NOMO-1 treated with DMSO at 0.1 percent for 48 hours (cell line): ENCODE measurements around the gene TMPRSS7.
"Not testable (repeated sequence)": the region's sequence is repeated elsewhere in the genome, so short reads cannot be mapped to it uniquely, and the experiment has no call there.

Experiments
- DNase-seq: peaks from one replicate; lab custom pipeline; 2025; ENCODE audit not compliant: unreplicated experiment; lab: John Stamatoyannopoulos, UW

Gene TMPRSS7

DNA sequence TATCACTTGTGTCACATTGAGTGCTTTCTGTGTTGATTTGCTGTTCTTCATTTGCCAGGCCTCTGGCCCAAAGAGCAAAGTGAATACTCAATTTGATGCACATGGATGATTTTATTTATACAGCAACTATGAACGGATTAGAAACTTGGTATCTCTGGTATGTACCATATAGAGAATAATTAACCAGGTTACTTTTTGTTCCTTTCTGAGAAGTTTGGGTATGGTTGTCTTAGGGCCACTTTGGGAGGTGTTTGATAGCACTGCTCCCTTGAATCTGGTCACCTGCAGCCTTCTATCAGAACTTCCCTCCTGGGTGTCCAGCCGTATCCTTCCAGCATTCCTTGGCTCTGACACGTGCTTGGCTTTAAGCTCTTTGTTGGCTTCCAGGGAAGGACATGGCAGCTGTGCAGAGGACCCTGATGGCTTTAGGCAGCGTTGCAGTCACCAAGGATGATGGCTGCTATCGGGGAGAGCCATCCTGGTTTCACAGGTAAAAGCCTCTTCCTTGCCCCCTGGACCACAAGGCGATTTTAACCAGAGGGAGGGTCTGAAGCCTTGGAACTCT, 23.1 kb upstream of the TMPRSS7 start:
- DNase-seq: no peak

DNA sequence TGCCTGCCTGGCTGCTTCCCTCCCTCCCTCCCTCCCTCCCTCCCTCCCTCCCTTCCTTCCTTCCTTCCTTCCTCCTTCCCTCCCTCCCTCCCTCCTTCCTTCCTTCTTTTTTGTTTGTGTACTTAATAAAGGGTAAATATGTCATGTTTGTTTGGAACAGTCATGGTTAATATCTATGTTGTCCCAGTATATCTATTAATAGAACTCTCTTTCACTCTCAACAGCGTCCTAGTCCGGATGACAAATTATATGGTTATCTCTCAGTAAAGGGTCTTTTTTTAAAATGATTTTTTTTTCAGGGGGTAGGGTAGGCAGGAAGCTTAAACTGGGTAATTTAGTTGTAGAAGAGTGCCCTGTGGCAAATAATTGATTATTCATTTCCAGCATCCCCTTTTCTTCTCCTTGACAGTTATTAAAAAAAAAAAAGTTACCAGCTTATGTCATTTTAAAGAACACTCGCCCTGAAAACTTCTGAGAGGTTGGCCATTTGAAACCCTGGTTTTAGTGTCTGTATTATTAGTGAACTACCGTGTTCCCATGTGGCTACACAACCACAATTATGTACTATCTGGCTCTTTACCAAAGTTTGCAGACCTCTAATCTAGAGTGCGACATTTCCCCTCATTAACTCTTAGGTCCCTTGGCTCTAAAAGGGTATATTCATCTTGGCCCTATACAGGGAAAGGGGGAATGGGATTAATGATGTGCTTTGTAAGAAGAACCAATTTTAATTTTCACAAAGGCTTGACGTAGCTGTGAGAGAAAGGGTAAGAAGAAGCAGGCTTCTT, 22.1 kb upstream of the TMPRSS7 start:
- DNase-seq: no peak

DNA sequence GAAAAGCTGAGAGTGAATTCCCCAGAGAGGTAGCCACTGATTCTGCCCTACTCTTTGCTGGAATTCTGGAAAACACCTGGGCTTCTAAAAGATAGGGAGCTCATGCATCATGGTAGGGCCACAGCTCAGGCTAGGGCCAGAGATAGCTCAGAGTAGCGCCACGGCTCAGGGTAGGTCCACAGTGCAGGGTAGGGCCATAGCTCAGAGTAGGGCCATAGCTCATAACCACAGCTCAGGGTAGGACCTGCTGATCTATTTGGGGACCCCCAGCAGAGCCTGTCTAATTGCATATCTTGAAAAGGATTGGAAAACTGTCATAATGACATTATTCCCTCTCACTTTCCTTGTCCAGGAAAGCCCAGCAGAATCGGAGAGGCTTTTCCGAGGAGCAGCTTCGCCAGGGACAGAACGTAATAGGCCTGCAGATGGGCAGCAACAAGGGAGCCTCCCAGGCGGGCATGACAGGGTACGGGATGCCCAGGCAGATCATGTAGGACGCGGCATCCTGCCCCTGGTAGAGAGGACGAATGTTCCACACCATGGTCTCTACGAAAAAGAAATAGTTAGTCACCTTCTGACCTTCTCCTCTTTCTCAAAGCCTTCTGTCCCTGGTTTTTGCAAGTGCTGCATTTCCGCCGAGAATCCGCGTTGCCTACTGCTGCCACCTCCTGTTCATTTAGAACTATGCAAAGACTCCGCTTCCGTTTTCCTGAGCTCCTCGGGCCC, 21.3 kb upstream of the TMPRSS7 start:
- no peak for DNase-seq

DNA sequence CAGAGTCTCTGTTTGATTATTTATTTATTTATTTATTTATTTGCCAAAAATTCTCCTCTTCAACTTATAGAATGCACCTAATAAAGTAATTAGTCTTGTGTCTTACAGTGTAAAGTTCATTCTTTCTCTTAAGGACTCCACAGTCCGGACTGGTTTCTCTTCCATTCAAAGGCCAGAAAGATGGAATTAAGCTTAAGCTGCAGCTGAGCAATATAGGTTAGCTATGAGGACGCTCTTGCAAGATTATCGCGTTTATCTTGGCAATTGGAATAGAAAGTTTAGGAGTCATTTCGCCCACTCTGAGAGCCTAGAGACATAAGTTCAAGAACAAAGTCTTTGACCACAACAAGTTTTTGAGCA, 20.8 kb upstream of the TMPRSS7 start:
- DNase-seq: no peak

DNA sequence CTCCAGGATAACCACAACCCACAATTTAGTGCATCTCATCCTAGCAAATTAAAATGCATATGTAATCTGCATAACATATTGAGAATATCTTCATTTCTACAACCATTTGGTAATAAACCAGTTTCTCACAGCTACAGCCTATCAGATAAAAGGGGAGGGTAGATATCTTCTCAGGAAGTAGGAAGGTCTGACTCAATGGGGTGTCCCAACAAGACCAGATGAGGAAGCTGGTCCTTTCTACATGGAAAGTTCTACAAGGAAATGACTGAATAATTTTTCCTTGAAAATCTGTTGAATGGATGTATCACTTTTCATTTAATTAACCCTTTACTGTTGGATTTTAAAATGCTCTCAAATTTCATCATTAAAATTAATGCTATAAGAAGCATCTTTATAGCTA, 17.4 kb upstream of the TMPRSS7 start:
- DNase-seq: no peak

DNA sequence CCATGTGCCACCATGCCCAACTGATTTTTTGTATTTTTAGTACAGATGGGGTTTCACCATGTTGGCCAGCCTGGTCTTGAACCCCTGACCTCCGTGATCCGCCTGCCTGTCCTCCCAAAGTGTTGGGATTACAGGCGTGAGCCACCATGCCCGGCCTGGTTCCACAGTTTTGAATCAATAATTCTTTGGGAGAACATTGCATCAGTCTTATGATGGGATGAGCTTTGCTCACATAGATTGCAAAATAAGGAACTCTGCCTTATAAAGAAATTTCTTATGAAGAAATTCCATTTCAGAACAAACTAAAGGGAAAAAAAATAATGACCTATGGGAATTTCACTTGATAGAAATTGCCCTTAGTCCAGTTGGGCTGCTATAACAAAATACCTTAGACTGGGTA, 15.8 kb upstream of the TMPRSS7 start:
- no peak for DNase-seq

DNA sequence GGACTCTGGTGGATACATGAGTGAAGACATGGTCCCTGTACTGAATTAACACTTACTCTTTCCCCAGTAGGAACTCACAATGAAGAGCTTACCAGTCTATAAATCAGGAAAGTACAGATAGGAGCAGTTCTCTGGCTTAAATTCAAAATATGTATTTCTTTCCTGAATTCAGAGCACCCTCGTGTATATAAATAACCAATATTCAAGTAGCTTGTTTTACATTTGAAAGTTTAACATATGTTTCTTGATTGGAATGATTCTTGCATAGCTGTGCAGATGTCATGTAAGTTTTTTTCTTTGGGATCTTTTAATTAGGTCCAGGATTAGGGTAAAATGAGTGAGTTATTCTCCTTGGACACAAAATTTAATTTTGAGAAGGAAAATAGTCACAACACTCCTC, 14.8 kb upstream of the TMPRSS7 start:
- DNase-seq: no peak

DNA sequence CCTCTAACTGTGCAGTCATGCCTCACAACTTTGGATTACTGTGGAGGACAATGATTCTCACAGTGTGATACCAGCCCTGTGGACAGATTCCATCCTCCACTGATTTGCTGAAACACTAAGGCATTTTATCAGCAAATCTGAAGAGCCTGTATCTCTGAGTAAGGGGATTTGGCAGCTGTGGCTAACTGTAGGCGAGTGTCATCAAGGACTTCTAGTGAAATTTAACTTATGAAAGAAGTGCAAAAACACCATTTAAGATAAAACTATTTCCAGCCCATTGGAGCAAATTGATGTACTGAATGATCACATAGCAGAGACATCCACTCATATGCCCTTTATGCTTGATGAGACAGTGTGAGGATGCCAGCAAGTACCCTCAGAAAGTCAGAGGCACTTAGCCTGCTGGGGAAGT, 13.9 kb upstream of the TMPRSS7 start:
- DNase-seq: no peak

DNA sequence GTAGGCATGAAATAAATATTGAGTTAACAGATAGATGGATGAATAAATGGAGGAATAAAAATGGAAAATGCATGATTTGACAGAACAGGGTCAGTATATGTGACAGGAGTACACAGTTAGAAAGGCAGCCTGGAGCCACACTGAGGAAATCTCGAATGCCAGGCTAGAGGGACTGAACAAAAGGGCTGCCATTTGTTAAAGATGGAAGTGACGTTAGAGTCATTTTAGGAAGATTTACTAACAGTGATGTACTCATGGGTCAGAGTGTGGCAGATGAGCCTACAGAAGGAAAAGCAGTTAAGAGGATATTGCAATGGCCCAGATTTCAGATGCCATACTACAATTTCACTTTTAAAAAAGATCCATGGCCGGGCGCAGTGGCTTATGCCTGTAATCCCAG, 7.4 kb upstream of the TMPRSS7 start:
- no peak for DNase-seq

DNA sequence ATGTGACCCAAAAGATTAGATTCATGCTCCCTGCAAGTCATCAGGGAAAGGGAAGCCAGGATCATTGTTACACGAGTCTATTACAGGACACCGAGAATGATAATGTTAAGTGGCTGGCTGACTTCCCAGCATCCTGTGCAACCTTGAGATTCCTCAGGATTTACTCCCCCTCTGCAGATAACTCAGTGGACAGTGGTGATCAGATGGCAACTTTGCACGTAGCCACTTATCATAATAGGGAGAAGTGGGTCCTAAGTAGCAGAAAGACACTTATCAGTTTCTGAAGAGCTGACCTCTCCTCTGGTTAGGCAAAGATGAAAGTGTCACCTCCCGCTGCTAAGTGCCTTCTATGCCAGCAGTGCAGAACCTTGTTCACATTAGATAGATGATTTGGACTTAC, 6.7 kb upstream of the TMPRSS7 start:
- DNase-seq: no peak

DNA sequence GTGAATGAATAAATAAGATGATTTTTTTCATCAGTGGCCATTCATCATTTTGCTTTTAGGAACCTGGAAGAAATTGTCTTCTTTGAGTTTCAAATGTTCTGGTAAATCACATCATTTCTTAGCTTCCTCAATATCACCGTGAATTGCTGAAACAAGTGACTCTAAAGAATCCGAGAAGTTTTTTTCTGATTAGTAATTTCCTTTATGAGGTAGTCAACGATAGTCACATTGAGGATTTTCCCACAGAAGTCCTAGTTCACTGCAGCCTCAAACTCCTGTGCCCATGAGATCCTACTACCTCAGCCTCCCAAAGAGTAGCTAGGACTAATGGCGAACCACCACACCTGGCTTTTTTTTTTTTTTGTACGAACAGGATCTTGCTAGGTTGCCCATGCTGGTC, 3.6 kb upstream of the TMPRSS7 start:
- no peak for DNase-seq

DNA sequence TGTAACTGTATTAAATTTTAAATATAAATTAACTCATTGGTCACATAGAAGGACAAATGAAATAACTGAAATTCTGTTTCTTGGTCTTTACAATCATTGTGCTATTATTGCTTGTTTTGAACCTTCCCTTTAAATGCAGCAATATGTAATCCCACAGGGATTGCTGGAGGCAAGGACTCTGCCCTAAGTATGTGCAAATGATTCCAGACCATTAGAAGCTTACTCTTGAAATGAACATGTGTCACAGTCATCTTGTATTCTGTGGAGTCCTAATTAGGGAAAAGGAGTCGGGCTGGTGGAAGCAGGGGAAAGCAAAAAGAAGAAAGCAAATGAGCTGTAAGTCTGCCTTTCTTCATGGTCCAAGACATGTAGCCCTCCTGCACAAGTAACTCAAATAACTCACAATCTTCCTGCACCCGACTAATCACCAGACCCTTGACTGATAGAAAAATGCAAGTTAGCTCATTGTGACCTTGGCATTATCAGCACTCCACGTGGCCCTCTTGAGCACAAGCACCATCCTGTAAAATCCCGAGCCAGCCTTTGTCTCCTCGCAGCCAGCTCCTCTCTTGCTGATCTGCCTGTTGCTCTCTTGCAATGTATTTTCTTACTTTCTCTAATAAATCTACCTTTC, 2.3 kb upstream of the TMPRSS7 start:
- no peak for DNase-seq

DNA sequence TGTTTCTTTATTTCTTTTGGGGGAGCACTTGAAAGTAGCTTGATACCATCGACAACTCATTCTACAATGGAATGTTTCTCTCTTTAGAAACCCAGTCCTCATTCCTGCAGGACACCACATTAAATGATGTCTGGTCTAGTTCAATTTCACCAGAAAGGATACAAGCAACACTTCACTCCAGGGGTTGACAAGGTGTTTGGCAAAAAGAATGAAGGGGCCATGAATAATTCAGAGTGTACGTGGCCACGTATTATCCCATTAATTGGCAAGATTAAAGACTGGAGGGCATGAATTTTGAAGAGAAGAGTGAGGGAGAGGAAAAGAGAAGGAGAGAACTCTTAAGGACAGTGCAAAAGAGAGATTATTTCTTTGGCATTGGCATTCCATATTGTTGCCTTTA, 705 bp downstream of the TMPRSS7 start:
- DNase-seq: no peak

DNA sequence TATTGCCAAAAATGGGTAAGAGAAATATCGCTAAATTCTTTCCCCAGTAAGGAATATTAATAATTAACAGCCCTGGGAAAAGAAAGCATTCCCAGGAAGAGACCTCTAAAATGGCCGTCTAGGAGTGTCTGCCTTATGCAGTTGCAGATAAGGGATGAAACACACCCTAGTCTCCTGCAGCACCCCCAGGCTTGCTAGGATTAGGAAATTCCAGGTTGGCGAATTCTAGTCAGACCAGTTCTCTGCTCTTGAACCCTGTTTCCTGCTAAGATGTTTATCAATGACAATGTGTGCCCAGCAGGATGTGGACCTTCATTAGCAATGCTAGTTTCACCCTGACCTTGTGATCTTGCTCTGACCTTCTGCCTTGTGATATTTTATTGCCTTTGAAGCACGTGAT, 2.7 kb downstream of the TMPRSS7 start:
- DNase-seq: not testable (repeated sequence)

DNA sequence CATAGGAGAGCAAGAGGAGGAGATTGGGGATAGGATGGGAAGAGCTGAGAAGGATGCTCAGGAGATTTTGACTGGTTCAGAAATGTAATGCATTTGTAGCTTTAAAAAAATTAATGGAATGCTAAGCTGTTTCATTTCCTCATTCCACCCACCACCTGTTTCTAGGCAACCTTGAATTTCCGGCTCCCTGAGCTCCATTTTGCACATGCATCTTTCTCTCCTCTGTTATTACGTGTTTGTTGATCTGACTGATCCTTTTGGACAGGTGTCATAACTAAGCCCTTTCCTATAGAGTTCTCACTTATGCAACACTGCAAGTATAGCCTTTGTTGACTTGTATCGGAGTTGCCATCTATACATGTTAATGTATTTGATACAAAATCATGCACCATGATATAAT, 4.3 kb downstream of the TMPRSS7 start:
- no peak for DNase-seq

DNA sequence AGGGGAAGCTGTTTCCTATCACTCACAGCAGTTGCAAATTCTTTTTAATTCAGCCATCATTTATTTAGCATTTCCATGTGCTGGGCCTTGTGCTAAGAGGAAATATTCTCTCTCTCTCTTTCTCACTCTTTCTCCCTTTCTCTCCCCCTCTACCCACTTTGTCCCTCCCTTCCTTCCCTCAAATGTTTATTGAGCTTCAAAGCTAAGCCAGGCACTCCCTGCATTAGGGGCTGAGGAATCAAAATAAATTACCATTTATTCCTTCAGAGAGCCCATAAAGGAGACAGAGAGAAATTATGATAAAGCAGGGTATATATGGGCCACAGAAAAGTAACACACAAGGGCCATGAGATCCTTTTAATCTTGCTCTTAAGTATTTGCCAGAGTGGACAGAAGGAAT, 6.8 kb downstream of the TMPRSS7 start:
- DNase-seq: no peak

DNA sequence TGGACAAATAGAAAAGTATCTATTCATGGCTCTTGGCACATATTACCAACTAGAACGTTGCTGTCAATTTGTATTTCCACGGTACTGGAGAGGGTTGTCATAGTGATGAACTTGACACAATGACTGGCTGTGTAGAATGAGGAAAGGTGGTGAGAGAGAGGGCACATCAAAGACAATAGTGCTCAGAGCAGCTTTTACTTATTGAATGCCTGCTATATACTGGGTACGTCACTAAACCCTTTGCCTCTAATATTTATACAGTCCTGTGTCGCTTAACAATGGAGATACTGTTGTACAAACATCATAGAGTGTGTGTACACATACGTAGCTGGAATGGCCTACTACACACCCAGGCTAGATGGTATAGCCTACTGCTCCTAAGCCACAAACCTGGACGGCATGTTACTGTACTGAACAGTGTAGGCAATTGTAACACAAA, 8.3 kb downstream of the TMPRSS7 start:
- DNase-seq: no peak

DNA sequence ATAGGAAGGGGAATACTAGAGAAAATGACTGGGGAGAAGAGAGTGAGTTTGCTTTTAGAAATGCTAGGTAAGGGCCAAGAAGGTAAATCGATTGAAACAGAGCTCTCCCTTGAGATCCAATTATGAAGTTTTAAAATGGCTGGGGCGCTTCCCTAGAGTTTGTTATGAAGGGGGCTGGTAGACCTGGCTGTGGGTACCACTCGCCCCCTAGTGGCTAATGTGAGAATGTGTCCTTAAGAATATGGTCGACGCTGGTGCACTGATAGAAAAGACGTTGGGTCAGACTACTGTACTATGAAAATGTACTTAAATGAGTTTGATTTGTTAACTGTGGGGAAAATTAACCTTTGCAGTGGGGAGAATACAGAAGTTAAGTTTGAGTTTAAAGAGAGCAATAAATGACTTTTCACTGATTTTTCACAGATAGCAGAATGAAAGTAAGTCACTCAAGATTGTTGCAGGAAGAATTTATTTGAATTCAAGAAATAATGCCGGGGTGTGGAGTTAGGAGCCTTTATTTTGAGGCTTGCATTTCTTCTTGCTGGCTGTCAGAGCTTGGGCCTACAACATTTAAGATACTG, 9.2 kb downstream of the TMPRSS7 start:
- peak; percentile 70 for DNase-seq

DNA sequence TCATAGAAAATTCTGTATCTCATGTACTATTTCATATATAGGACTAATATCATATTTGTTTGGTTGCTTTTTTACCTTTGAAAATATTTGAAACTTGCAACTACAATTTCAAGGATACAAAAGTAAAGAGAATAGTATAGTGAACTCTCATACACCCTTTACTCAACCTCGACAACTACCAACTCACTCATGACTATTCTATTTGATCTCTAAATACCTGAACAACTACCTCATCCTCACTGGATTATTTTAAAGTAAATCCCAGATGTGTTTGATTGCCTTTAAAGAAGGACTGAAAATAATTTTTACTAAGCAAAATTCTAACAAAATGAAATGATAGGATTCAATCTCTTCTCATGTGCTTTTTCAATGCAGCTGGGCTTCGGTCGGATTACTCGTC, 12.1 kb downstream of the TMPRSS7 start:
- DNase-seq: no peak

DNA sequence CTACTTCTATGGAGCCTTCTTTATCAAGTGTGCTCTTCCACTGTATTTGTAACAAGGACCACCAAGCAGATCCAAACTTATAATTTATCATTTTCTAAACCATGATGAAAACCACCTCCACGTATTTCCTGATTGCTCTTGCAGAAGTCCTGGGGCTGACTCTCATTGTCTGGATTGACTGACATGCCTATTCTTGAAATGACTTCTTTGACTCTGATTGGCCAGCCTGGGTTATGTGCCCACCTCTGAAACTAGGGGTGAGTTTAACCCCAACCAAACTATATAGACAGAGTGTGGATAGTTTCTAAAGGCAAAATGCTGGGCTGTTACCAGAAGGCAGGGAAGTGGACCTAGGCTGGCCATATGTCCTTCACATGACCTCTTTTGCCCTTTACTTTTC, 12.7 kb downstream of the TMPRSS7 start:
- no peak for DNase-seq

DNA sequence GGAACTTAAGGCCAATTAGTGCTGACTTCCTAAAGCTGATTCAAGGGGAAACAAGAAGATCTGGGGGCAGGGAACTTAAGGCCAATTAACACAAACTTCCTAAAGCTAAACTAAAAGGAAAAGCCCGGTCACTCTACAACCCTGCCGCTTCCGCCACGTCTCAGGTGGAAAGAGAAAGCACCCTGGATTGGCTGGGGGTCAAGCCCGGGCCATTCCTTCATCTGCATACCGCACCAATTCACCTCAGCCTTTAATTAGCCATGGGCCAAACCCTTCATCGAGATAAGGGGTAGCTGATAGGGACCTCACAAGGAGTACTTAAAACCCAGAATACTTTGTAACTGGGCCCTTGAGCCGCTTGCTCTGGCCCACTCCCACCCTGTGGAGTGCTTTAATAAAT, 14.4 kb downstream of the TMPRSS7 start:
- no peak for DNase-seq

DNA sequence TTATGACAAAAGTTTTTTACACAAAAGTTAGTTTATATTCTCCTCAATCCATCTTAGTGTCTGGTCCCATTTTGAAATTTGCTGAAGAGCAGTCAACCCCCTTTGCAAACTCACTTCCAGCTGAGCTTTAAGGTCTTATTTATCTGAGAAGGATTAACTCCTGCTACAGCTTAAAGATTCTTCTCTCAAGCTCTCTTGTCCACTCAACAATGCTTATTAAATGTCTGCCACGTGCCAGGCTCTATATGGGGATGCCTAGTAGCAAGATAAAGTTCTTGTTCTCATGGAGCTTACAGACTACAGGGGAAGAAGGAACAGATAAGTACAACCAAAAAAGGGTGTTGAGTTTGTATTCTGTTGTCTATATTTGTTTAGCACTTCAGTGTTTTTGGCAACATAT, 18.7 kb downstream of the TMPRSS7 start:
- DNase-seq: no peak
